ENCODE data around the gene COMMD3.
"Not testable (repeated sequence)": the region's sequence is repeated elsewhere in the genome, so short reads cannot be mapped to it uniquely, and the experiment has no call there.

DNA sequence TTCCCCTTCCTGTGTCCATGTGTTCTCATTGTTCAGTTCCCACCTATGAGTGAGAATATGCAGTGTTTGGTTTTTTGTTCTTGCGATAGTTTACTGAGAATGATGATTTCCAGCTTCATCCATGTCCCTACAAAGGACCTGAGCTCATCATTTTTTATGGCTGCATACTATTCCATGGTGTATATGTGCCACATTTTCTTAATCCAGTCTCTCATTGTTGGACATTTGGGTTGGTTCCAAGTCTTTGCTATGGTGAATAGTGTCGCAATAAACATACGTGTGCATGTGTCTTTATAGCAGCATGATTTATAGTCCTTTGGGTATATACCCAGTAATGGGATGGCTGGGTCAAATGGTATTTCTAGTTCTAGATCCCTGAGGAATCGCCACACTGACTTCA is 41.6 kb downstream of the COMMD3 start:
- not testable (repeated sequence) for TF ChIP-seq SIN3A (IDR thresholded peaks at IDR 0.05; ENCODE audit: borderline replicate concordance, insufficient read depth, low read depth, low read length); POLR2AphosphoS5 (IDR thresholded peaks at IDR 0.05; ENCODE audit: low read depth, low read length)
- TF ChIP-seq, protein P1, sequence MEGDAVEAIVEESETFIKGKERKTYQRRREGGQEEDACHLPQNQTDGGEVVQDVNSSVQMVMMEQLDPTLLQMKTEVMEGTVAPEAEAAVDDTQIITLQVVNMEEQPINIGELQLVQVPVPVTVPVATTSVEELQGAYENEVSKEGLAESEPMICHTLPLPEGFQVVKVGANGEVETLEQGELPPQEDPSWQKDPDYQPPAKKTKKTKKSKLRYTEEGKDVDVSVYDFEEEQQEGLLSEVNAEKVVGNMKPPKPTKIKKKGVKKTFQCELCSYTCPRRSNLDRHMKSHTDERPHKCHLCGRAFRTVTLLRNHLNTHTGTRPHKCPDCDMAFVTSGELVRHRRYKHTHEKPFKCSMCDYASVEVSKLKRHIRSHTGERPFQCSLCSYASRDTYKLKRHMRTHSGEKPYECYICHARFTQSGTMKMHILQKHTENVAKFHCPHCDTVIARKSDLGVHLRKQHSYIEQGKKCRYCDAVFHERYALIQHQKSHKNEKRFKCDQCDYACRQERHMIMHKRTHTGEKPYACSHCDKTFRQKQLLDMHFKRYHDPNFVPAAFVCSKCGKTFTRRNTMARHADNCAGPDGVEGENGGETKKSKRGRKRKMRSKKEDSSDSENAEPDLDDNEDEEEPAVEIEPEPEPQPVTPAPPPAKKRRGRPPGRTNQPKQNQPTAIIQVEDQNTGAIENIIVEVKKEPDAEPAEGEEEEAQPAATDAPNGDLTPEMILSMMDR (IDR thresholded peaks at IDR 0.05), result not testable (repeated sequence)
